Stimulated activated CD8-positive, alpha-beta memory T cell treated with anti-CD3 and anti-CD28 coated beads, Interleukin-15, amount 100 ng/mL, for 48 hours (primary cell): ENCODE results near the gene UBE2D3.
"Not testable (repeated sequence)": the region's sequence is repeated elsewhere in the genome, so short reads cannot be mapped to it uniquely, and the experiment has no call there.

Experiments
- DNase-seq, 2 donors: peaks; one replicate each; pipeline ENCODE4 v3.0.0-alpha.2; 2020; ENCODE audit warnings: low read depth in 2 of 2

Gene UBE2D3

GRCh38 chr4:102832105-102832504 lies 4.8 kb upstream of the UBE2D3 start:
- no peak for DNase-seq

GRCh38 chr4:102829803-102830202 lies 2.5 kb upstream of the UBE2D3 start:
- DNase-seq: no peak

GRCh38 chr4:102828497-102828808 lies 1.1 kb upstream of the UBE2D3 start:
- DNase-seq: no peak

- peak; percentile 98 to 99 for DNase-seq
These were observed 534 bp upstream of the UBE2D3 start for GRCh38 chr4:102827674-102828496.

- peak in 1 of 2 donors; percentile 63 for DNase-seq
These were observed 1.1 kb downstream of the UBE2D3 start for GRCh38 chr4:102826105-102826889.

GRCh38 chr4:102825261-102826091 lies 1.9 kb downstream of the UBE2D3 start:
- peak in 1 of 2 donors; percentile 27 for DNase-seq

GRCh38 chr4:102824398-102824797 lies 3.0 kb downstream of the UBE2D3 start:
- DNase-seq: no peak

GRCh38 chr4:102823897-102824296 lies 3.5 kb downstream of the UBE2D3 start:
- DNase-seq: no peak

- DNase-seq: no peak
These were observed 3.9 kb downstream of the UBE2D3 start for GRCh38 chr4:102823464-102823863.

GRCh38 chr4:102819588-102820365 lies 7.6 kb downstream of the UBE2D3 start:
- no peak for DNase-seq

- DNase-seq: not testable (repeated sequence)
These were observed 8.3 kb downstream of the UBE2D3 start for GRCh38 chr4:102819100-102819499.

- DNase-seq: no peak
These were observed 9.6 kb downstream of the UBE2D3 start for GRCh38 chr4:102817613-102818268.

- DNase-seq: no peak
These were observed 10.2 kb downstream of the UBE2D3 start for GRCh38 chr4:102817021-102817605.

- DNase-seq: no peak
These were observed 11.4 kb downstream of the UBE2D3 start for GRCh38 chr4:102815981-102816380.

GRCh38 chr4:102809691-102810090 lies 17.7 kb downstream of the UBE2D3 start:
- DNase-seq: no peak

- DNase-seq: no peak
These were observed 18.2 kb downstream of the UBE2D3 start for GRCh38 chr4:102809190-102809589.

- no peak for DNase-seq
These were observed 19.3 kb downstream of the UBE2D3 start for GRCh38 chr4:102808009-102808408.

GRCh38 chr4:102807345-102807744 lies 20.0 kb downstream of the UBE2D3 start:
- no peak for DNase-seq

- DNase-seq: no peak
These were observed 27.5 kb downstream of the UBE2D3 start for GRCh38 chr4:102799816-102800215.

GRCh38 chr4:102794999-102795398 lies 32.4 kb downstream of the UBE2D3 start:
- no peak for DNase-seq
